ENCODE measurements around the gene ARIH1.

Gene ARIH1

DNA sequence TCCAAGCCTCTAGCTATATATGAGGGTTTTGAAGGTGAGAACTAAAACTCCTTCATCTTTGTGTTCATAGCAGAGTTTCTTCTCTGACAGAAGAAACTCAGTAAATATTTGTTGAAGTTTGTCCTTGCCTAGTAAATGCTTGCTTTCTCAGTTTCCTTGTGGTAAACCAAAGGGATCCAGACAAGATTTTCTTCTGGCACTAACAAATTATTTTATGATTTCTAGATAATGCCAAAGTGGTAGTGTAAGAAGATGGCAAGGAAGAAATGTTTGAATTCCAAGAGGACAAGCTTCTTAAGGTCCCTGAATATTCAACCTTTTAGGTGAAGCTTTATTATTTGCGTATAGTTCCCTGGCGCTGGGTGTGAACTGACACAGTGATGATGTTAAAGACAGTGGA is 14.4 kb downstream of the ARIH1 start:
- DNase-seq, result no peak

DNA sequence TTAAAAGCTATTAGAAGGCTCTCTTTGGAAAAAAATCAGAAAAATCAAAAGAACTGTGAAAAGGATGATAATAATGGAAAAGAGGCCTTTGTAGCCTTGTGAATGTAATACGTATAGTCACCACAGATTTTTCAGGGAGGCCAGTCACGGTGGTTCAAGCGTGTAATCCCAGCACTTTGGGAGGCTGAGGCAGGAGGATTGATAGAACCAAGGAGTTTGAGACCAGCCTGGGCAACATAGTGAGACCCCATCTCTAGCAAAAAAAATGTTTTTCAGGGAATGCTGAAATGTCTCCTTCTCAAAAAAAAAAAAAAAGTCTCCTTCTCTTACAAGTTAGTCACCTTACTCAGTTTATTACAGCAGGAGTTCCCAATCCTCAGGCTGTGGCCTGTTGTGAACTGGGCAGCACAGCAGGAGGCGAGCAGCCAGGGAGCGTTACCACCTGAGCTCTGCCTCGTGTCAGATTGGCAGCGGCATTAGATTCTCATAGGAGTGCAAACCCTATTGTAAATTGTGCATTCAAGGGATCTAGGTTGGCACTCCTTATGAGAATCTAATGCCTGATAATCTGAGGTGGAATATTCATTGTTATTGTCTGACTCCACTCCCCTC is 15.9 kb downstream of the ARIH1 start:
- DNase-seq, result no peak

DNA sequence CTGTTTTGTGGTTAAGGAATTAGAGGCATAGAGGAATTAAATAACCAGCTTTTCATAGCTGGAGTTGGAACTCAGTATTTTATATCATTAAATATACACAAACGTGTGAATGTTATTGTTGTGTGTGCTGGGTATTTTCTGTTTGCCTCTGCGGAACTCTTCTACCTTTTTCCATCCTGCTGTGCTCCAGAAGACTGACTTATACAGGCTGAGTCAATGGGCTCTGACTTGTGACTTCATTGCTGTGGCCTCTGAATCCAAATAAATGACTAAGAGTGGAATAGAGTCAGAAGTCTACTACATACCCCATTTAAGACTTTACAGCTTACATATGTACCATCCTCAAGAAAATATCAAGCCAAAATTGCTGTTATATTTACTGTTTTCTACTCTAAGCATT is 17.6 kb downstream of the ARIH1 start:
- no peak for DNase-seq

DNA sequence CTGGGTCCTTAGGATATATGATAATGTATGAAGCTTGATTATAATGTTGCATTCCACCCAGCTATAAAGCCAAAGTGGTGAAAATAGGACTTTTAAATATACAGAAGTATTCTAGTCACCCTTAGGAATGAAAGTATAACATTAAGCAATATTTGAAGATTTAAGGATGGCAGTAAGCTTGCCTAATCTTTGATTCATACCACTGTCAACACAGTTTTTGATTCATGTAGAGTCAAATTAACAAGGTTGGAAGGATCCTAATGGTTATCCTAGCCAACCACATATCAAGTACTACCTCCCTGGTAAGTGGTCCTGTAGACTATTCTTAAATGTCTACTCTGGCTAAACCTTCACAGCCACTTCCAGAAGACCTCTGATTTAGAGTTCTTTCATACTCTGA is 18.6 kb downstream of the ARIH1 start:
- DNase-seq, result no peak

DNA sequence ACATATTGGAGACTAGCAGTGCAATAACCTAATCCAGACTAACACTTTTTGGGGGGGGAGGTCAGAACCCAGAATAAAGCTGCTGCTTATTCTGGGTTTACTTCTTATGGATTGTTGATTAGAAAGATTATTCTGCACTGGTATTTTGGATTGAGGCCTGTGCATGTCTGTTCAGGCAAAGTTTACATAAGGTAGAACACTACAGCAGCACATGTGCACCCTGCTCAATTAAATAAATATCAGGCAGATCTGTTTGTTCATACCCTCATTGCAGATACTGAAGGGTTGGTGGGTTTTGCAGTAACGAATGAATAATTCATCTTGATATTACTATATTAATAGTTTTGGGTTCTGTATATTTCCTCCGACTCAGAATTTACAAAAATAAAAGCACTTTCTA is 19.1 kb downstream of the ARIH1 start:
- no peak for DNase-seq

DNA sequence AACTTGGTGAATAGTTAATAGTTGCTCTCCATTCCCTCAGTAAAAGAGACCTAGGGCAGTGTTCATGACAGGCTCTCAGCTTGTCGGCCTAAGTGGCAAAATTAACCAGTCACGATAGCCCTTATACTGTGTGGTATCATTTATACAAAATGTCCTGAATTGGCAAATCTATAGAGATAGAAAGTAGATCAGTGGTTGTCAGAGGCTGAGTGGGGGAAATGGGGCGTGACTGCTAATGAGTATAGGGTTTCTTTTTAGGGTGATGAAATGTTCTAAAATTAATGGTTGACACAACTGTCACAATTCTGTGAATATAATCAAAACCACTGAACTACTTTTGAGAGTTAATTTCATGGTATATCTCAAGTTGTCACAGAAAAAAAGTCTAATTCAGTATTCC is 20.9 kb downstream of the ARIH1 start:
- DNase-seq, result no peak

DNA sequence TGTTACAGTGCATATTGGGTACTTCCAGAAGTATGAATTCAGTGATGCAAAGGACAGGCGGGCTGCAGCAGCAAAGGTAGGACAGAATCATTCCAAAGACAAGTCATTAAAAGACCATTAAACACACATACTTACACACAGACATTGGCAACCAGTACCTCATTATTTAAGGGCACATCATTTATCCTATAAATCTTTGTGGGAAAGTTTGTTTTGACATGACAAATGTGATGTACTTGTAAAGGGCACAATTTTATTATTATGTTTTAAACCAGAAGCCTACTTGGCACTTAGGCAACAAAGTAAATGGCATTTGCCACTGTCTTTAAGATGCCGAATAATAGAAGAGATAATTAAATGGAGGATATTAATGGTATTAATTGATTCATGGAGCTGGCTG is 22.7 kb downstream of the ARIH1 start:
- no peak for DNase-seq

DNA sequence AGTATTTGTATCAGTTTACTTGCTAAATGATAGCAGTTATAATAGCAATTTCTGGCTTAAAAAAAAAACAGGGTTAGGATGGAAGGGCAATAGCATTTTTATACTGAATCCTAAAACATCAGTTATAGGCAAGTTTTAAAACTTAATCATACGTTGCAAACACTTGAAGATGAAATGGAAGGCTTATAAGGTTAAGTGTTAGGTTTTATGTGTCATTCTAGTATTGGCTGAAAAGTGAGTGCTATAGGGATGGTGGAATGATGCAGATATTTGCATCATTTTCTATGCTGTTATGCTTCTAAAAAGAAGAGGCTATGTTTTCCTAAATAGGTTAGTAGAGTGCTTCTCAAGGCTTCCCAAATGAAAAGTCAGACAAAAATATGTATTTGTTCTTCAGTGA is 23.3 kb downstream of the ARIH1 start:
- DNase-seq, result no peak

DNA sequence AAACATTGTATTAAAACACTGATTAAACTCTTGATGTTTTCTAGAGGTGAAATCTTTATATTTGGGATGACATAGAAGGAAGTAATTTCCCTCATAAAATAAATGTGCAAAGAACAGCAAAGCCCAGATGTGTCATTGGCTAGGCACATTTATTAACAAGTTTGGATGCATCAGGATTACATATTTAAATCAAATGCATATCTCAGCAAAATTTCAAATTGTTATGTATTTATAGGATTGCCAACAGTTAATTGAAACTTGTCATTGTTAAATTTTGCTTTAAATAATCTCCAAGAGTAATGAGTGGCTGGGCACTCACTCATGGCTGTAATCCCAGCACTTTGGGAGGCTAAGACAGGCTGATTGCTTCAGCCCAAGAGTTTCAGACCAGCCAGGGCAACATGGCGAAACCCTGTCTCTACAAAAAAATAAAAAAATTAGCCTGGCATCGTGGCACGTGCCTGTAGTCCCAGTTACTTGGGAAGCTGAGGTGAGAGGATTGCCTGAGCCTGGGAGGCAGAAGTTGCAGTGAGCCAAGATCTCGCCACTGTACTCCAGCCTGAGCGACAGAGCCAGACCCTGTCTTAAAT is 28.2 kb downstream of the ARIH1 start:
- no peak for DNase-seq

DNA sequence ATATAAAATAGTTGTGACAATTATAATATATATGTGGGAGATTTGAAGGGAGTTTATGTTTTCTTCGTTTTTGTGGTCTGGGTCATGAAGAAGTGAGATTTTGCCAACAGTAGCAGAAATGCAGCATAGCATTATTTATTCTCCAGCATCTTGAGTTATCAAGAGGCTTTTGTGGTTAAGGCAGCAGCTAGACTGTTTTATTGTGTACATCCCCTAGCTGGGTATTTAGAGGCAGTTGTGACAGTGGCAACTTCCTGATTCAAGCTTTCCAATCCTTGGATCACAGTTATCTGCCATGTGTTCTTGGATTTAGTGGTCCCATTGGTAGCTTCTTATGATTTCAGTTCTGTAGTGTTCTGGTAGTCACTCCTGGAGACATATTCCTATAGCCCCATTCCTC is 29.0 kb downstream of the ARIH1 start:
- DNase-seq, result no peak

DNA sequence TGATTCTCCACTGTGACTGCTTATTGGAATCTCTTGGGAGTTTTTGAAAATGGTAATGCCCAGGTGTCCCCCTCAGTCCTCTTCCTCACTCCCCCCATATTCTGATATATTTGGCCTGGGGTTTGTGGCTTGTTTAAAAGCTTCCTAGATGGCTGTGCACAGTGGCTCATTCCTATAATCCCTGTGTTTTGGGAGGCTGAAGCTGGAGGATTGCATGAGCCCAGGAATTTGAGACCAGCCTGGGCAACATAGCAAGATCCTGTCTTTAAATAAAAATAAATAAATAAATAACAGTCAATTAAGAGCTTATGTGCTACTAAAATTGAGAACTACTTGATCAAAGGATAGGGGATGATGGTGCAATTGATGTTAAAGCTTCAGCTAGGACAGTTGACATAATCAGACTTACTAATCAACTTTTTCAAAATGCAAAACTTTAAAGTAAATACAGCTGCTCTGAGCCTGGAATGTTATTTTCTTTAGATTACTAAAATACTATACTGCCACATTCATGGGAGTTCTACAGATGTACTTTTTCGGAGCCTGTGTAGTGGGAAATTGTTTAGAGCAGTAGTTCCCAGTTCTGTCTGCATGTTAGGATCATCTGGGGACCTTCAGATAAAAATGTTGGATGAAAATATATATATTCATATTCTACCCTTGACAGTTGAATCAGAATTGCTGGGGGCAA is 33.4 kb downstream of the ARIH1 start:
- no peak for DNase-seq

DNA sequence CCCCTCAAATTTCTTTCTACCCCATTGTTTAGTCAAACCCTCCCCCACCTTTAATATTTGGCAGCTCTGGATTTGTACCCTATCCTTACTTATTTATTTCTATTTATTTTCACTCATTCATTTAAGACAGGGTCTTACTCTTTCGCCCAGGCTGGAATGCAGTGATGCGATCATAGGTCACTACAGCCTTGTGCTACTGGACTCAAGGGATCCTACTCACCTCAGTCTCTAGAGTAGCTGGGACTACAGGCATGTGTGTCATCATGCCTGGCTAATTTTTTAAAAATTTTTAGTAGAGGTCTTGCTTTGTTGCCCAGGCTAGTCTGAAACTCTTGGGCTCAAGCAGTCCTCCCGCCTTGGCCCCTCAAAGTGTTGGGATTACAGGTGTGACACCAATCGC is 35.4 kb downstream of the ARIH1 start:
- no peak for DNase-seq

DNA sequence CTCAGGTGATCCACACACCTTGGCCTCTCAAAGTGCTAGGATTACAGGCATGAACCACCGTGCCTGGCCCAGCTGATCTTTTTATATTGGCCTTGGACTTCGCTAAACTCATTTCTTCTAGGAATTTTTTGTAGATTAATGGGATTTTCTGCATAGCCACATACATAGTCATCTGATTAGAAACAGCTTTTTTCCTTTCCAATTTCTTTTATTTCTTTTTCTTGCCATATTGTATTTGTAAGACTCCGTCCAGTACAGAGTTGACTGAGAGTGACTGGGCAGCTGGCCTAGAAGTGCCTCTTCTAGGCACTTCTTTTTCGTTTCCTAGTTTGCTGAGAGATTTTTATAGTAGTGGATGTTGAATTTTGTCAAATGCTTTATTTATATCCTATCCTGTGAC is 37.4 kb downstream of the ARIH1 start:
- DNase-seq, result no peak

DNA sequence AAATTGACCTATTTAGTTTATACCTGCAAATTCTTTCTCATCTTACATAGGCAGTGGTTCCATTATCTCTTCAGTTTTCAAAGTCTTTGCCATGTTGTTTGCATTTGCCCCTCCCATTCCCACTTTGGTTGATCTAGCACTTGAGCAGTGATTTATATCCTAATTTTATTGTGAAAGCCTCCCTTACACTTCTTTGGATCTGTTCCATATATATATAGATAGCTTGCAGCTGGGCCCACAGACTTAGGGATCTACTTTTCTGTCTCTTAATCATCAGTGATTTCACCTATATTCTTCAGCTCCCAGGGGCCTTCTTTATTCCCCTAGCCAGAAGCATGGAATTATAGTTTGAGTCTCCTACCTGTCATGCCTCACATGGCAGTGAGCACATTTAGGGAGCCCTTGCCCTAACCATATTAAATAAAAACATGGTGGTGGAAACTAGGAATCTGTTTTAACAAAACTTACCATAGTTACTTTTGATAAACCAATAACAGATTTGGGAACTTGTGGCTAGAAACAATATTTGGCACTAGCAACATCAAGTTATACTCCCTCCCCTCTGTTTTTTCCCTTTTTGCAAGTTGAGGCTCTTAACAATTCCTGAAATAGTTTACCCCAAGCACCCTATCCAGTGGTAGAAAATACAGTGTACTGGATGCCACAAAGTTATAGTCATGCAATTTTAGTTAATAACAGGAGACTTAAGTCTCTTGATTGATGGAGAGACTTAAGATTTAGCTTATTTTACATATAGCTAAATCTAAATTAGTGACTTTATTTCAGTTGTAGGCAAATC is 41.7 kb downstream of the ARIH1 start:
- DNase-seq, result no peak

DNA sequence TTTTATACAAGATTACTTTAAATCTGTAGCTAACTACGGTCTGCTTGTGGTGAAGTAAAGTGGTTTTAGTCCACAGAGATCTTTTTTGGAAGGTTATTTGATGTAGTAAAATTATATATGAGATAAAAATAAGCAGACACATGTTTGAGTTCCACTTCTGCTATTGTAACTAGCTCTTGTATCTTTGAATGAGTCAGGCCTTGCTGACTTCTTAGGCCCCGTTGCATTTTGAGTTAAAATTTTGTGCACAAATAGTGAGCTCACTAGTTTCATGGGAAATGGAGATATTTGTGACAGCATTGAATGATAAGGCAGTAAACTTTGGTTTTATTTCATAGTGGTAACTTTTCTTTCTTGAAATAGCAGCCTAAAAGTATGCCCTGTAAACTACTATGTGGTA is 42.6 kb downstream of the ARIH1 start:
- no peak for DNase-seq

DNA sequence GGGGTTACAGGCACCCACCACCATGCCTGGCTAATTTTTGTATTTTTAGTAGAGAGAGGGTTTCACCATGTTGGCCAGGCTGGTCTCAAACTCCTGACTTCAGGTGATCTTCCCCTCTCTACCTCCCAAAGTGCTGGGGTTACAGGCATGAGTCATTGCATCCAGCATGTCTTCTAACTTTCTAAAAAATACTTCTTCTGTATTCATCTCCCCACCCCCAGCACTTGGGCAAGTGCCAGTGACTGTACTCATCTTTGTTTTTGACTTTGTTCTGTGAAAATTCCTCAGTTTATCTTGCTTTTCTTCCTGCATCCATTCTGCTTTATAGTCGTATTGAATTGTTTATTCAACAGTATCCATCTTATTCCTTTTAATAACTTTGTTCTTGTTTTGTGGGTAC is 47.6 kb downstream of the ARIH1 start:
- DNase-seq, result no peak

DNA sequence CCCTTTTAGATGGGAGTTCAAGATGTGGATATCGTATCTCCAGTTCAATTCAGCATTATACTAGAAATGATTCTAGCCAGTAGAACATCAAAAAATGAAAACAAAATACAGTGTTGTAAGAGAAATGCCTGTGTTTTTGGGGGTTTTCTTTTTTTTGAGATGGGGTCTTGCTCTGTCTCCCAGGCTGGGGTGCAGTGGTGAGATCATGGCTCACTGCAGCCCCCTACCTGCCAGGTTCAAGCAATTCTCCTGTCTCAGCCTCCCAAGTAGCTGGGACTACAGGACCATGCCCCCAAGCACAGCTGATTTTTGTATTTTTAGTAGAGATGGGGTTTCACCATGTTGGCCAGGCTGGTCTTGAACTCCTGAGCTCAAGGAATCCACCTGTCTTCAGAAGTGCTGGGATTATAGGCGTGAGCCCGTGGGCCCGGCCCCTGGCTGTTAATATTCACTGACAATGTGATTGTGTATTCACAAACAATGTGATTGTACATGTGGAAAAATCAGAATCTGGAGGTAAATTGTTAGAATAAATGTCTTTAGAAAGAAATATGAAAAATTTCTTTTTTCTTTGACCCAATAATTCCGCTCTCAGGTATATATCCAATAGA is 59.0 kb downstream of the ARIH1 start:
- peak; percentile 11 for DNase-seq

DNA sequence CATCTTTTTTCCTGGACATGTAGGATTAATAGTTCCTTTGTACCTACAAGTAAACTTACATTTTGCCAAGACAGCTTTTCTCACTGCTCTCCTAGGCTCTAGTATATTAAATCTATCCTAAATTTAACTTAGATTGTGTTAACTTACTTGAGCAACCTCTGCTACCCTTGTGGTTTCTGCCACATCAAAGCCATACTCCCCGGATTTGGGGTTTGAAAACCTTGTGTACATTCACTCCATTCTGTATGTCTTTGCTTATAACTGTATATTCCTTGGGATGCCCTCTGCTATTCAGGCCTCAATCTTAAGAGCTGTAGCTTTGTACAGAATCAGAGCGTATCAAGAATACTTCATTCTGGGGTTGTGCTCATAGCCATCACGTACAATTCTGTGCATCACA is 60.4 kb downstream of the ARIH1 start:
- DNase-seq, result no peak

DNA sequence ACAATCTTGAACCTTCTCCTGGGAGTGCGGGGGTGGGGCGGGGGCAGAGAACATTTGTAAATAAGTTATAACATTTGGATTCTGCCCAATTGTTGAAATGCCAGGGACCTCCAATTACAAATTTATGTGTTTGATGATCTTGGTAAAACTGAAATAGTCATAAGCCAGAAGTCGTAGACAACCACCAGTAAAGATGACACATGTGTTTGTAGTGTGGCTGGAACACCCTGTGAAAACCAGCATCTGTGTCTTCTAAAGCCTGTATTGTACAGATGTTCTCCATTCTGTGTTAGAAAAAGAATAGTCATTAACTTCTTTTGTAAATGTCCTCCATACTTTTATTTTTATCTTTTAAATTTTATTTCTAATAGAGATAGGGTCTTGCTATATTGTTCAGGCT is 61.8 kb downstream of the ARIH1 start:
- DNase-seq, result no peak

DNA sequence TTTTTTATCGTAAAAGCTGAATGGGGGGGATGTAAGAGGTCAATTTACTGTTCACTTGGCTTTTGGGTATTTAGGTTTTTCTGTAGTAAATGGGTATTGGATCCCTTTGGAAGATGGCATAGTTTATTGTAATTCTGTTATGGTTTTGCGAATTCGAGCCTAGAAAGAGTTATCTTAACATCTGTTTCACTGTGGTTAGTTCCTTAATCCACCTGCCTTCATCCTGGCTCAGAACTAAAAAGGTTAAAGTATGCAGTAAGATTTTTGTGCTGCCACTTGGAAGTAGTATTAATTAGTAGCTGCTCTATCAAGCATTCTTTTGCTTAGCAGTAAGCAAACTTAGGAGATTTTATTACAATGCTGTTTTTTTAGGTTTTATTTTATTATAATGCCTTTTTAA is 62.4 kb downstream of the ARIH1 start:
- no peak for DNase-seq

DNA sequence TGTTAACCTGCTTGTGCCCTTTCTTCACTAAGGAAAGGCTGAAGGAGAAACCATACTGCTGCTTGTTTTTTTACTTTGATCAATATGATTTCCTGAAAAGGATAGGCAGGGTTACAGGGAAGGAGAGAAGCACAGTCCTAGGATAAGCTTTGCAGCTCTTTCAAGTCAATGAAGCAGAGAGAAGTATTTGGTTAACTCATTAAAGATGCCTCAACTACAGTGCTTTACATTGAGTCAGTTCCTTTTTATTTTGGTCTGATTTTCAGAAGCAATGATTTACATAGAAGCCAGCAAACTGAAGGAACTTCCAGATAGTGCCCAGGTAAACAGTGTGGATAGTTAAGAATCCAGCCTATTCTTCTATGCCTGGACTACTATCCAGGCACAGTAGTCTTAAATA is 64.8 kb downstream of the ARIH1 start:
- no peak for DNase-seq

DNA sequence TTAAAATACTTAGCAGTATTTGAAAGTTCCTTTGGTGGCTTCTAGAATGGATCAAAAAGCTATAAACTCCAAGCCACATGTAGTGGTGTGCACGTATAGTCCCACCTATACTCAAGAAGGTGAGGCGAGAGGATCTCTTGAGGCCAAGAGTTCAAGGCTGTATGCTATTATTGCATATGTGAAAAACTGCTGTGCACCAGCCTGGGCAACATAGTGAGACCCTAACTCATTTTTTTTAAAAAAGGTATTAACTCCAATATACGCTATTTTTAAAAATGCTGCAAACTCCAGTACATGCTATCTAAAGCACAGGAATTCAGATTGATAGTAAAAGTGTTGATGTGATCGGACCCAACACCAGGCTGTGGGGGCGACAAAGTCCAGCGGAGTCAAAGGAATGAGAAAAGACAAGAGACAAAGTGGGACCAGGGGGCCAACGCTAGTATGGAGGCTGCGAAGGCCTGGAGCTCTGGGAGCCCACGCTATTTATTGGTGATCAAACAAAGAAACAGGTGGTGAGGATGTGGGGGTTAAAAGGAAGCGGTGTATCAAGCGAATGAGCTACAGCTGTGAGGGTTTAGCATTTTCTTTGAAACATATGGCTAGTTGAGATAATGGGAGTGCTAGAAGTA is 66.6 kb downstream of the ARIH1 start:
- DNase-seq, result no peak

DNA sequence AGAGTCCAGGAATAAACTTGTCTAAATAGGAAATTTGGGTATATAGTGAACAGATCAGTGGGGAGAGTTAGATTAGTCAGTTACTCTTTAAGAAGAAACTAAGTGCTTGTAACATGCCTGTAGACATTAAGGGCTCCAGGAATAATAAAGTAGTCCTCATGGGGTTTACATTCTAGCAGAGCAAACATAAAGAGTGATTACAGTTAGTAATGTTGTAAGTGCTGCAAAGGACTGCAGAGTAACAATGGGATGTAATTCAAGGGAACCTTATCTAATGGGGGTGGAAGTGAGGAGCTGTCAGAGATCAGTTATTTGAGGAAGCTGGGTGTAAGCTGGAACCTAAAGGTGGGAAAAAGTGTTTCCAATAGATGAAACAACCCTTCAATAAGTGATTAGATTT is 67.5 kb downstream of the ARIH1 start:
- DNase-seq, result no peak
